HG03066 (cell line): ENCODE results near the gene UBTD1.
"Not testable (repeated sequence)": the region's sequence is repeated elsewhere in the genome, so short reads cannot be mapped to it uniquely, and the experiment has no call there.

ENCODE experiments used
- ATAC-seq: cut with Tn5 transposase; IDR thresholded peaks from one replicate; pipeline ENCODE4 v1.9.1; 2021; ENCODE audit warnings: low read depth; ENCODE audit not compliant: unreplicated experiment

Gene UBTD1

DNA sequence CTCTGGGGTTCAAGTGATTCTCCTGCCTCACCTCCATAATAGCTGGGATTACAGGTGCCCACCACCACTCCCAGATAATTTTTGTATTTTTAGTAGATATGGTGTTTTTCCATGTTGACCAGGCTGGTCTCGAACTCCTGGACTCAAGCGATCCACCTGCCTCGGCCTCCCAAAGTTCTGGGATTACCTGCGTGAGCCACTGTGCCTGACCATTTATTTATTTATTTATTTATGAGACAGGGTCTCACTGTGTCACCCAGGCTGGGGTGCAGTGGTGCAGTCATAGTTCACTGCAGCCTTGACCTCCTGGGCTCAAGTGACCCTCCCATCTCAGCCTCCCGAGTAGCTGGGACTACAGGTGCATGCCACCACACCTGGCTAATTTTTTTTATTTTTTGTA is 55.6 kb downstream of the UBTD1 start:
- not testable (repeated sequence) for ATAC-seq

DNA sequence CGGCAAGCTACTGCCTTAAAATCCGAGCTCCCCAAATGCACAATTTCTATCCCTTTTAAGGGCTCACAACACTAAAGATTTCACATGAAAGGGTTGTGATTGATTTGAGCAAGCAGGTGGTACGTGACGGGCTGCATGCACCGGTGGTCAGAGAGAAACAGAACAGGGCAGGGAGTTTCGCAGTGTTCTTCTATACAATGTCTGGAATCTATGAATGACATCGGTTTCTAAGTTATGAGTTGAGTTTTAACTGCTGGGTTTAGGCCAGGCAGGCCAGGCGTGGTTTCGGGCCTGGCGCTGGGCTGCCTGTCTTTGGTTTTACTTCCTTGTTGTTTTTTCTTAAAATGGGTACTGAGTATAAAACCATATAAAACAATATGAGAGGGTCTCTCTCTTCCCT is 56.8 kb downstream of the UBTD1 start:
- not testable (repeated sequence) for ATAC-seq

DNA sequence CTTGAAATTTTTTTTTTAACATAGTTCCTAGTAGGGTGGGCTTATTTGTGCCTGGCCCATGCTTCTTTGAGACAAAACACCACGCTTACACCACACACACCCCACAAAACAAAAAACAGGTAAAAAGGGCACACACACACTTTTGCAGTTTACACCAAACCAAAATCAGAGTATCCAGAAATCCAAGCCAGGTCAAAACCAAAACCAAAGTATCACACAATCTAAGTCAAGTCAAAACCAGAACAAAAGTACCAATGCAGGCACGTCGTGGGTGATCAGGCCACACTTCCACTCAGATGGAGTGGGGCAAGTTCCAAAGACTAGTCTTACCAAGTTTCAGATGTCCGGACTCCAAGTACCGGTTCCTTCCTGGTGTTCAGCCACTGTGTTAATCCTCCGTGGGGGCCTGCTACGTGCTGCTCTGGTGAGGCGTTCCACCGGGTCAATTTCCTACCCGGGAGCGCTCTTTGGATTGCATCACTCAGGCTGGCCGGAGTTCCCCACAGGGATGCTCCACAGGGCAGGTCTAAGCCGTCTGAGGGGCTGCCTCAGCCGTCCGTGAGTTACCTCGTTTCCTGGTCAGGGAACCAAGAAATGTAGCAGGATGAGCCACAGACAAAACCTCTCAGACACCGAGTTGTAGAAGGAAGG is 62.1 kb downstream of the UBTD1 start:
- not testable (repeated sequence) for ATAC-seq

- ATAC-seq: not testable (repeated sequence)
Observed at GRCh38 chr10:97561386-97562077, 62.8 kb downstream of the UBTD1 start.

DNA sequence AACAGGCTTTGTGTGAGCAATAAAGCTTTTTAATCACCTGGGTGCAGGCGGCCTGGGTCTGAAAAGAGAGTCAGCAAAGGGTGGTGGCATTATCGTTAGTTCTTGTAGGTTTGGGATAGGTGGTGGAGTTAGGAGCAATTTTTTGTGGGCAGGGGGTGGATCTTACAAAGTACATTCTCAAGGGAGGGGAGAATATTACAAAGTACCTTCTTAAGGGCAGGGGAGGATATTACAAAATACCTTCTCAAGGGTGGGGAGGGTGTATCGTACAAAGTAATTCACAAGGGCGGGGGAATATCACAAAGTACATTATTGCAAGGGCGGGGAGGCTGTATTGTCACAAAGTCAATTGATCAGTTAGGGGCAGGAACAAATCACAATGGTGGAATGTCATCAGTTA is 63.6 kb downstream of the UBTD1 start:
- ATAC-seq: not testable (repeated sequence)

GRCh38 chr10:97563337-97563736 is 64.6 kb downstream of the UBTD1 start:
- ATAC-seq: no peak

- no peak for ATAC-seq
Observed at GRCh38 chr10:97564776-97565175, 66.1 kb downstream of the UBTD1 start.

DNA sequence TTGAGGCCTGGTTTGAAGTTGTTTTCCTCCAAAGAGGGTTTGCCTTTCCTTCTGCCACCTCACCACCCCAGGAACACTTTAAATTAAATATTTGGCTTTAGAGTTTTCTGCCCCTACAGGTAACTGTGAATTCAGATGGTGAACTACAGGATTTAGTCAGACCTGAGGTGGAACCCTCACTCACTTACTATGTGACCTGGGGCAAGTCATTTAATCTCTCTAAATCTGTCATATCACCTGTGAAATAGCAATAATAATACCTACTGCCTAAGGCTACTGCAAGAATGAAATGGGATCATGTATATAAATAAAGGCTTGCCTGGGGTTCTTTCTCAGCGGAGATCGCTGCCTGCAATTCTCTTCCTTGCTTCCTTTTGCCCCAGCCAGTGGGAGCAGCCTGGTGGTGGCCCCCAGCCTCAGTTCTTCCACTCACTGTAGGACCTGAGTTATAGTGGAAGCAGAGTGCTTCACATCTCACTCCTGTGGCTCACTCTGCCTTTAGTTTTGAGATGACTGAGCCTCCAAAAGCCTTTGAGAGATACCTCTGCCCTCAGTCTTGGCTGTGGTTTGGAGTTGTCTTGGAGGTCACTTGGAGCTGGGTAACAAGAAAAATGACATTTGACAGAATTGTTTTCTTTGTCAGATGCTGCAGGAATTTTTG is 67.7 kb downstream of the UBTD1 start:
- ATAC-seq: no peak

GRCh38 chr10:97567891-97568290 is 69.2 kb downstream of the UBTD1 start:
- no peak for ATAC-seq

GRCh38 chr10:97570146-97570788 is 71.5 kb downstream of the UBTD1 start:
- ATAC-seq: no peak

GRCh38 chr10:97570789-97571471 is 72.2 kb downstream of the UBTD1 start:
- ATAC-seq: no peak

GRCh38 chr10:97571622-97572021 is 72.9 kb downstream of the UBTD1 start:
- no peak for ATAC-seq

GRCh38 chr10:97572214-97572989 is 73.7 kb downstream of the UBTD1 start, which contains the start of gene ANKRD2:
Gene ANKRD2 (plus strand): TSS chr10:97572779. CDS start chr10:97572789, 10 bp downstream.
- peak; percentile 76 for ATAC-seq

GRCh38 chr10:97573021-97573420 is 74.3 kb downstream of the UBTD1 start:
- no peak for ATAC-seq

GRCh38 chr10:97573672-97574071 is 74.9 kb downstream of the UBTD1 start:
- no peak for ATAC-seq

DNA sequence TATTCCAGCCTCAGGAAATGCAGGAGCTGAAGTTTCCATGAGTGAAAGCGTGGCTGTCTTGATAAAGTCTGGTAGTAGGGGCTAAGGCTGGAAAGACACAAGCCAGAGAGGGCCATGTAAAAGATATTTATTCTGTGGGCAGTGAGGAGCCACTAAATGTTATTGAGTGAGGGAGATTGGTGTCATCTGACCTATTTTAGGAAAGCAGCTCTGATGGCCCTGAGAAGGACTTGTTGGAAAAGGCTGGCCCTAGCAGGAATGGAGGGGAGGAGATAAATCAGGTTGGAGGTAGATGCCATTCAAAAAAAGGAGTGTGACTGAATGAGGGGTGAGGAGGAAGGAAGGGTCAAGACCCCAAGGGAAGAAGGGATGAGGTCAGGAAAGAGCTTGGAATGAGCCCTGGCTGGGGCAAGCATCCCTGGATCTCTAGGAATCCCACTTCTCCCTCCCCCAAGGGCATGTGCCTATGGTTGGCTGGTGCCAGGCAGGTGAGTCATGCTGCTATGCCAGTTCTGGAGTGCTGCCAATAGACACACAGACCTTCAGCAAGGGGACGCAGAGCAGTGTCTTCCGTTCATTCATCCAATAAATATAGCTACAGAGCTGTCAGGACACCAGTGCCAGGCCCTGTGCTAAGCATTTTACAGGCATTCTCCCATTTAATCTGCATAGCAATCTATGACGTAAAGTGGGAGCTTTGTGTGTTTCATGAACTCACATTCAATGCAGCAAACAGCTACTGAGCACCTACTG is 75.8 kb downstream of the UBTD1 start:
- no peak for ATAC-seq

DNA sequence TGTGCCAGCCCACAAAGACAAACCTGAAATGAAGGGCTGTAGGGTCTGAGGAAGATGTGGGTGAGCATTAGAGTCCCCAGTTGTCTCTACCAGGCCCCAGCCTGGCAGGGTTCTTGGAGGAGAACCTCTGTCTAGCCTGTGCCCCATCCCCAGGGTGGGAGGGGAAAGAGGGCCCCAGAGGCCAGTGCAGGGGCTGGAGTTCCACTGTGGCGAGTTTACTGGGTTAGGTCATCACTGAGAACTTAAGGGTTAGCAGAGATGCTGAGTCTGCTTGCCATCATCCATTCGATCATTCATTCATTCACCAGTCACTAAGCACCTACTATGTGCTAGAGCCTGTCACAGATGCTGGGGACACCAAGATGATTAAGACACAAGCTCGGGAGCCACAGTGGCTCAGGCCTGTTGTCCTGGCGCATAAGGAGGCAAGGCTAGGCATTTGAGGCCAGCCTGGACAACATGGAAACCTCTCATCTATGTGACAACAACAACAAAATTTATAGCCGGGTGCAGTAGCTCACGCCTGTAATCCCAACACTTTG is 76.5 kb downstream of the UBTD1 start:
- no peak for ATAC-seq

- not testable (repeated sequence) for ATAC-seq
Observed at GRCh38 chr10:97576487-97576886, 77.8 kb downstream of the UBTD1 start.

DNA sequence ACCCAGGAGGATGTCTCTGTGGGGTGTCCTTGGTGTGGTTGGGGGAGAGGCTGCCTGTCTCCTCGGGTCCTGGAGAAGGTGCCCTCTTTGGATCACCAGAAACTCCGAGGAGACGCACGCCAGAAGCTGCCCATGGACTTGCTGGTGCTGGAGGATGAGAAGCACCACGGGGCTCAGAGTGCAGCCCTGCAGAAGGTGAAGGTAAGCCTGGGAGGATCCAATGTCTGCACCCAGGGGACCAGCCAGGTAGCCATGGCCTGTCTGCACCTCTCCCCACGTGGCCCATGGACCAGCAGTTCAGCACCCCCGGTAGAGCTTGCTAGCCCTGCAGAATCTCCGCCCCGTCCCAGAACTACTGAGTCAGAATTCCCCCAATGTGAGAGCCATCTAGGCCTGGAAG is 79.0 kb downstream of the UBTD1 start:
- no peak for ATAC-seq
